DND-41 (cell line): ENCODE results near the gene NLRC4.

Experiments
- CTCF ChIP-seq: IDR thresholded peaks from 2 replicates; pipeline ENCODE4 v1.5.1; 2012; ENCODE audit warnings: borderline replicate concordance, low read length, moderate library complexity, mild to moderate bottlenecking; ENCODE audit not compliant: poor library complexity, severe bottlenecking; ENCODE audit errors: extremely low read depth
- EZH2 ChIP-seq: IDR thresholded peaks from 3 replicates; pipeline ENCODE4 v1.6.1; 2012; ENCODE audit warnings: borderline replicate concordance, low read depth, mild to moderate bottlenecking, moderate library complexity, low read length, inconsistent platforms; ENCODE audit not compliant: severe bottlenecking

GRCh38 chr2:32231959-32232358 lies 32.7 kb downstream of the NLRC4 start:
- no peak for TF ChIP-seq CTCF
- no peak for TF ChIP-seq EZH2
